HG03196 (cell line): ENCODE measurements around the gene S100A14.

ENCODE experiments used
- ATAC-seq: cut with Tn5 transposase; IDR thresholded peaks from one replicate; pipeline ENCODE4 v1.9.1; 2021; ENCODE audit not compliant: unreplicated experiment

Gene S100A14

DNA sequence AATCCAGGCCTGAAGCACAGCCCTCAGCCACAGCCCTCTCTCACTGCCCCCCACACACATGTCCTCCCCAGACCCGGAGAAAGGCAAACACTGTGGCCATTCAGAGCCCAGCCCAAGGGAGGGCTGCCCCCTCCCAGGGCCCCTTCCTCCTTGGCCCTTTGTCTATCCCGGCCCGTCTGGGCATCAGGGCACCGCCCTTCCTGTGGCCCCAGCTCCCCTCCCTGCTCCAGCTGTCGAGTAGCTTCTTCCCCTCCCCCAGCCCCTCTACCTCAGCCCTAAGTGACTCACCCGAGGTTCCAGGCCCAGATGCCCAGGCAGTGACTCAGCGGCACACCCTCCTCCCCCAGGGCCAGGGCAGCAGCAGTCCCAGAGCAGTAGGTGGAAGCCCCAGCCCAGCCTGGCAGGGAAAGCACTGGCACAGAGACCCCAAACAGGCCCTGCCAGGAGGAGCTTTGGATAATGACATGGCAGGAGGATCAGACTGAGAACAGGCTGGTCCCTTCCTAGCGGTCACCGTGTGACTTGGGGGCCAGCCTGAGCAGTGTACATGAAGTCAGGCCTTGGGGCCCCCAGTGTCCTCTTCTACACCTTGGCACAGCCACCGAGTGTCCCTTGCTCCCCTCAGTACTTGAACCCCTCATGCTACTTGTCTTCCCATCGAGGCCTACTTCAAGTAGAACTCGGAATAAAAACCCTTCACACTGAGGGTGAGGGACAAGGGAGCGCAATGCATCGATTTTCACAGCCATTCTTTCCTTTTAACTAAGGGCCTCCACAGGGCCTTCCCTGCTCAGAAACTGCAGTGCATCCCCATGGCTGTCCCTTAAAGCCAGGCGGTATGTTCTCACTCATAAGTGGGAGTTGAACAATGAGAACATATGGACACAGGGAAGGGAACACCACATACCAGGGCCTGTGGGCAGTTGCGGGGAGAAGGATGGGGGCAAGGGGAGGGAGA, 49.4 kb downstream of the S100A14 start:
- ATAC-seq = peak; percentile 45

DNA sequence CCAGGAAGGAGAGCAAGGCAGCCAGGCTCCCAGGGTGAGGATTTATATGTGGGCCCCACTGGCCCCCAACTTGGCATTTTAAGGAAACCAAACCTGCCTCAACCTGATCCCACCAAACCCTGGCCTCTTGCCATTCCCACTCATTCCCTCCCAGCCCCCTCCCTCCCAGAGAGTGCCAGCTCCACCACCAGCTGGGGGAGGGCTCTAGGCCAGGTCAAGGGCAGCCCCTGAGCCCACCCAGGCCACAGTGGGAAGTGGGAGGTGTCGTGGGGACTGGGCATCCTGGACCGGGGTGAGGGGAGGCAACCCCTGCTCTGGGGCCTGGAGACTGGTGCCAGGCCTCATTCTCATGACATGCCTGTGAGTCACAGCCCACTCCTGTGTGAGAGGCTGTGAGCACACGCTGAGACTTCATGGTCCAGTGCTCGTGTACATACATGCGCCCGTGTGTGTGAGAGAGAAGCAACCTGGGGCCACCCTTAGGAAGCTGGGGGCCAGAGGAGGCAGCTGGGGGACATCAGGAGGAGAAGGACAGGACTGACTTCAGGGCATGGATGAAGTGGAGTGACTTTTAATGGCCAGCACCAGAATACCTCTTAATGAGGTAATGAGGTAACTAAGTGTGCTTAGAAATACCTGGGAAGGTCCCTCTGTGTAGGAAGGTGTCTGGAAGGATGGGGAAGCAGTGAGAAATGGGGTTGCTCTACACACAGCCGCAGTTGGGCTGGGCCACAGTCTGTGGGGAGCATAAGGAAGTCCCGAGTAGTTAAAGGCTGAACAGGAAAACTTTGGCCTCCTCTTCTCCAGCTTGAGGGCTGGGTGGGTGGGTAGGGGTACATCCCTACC, 50.4 kb downstream of the S100A14 start, which contains the start of gene S100A2:
Gene S100A2 (minus strand): TSS at position 316 of the 846 bp plus-strand sequence. CDS start 1,967 bp downstream, outside the sequence.
- ATAC-seq = peak; percentile 51
